Nephron progenitor cell (in vitro differentiated cells): Measurements from ENCODE around the gene MYH2.

Source experiments
- DNase-seq: peaks from one replicate; pipeline ENCODE4 v3.0.0; 2021
- H3K27ac Mint-ChIP-seq: 2 replicates; pipeline ENCODE4 v1.8.0; 2021; ENCODE audit warnings: mild to moderate bottlenecking, moderate library complexity, mixed read lengths
- H3K27me3 Mint-ChIP-seq: 2 replicates; pipeline ENCODE4 v1.8.0; 2021; ENCODE audit warnings: mild to moderate bottlenecking, low read depth, mixed read lengths; ENCODE audit not compliant: poor library complexity
- H3K36me3 Mint-ChIP-seq: 2 replicates; pipeline ENCODE4 v1.8.0; 2021; ENCODE audit warnings: low read depth, mixed read lengths
- H3K4me1 Mint-ChIP-seq: 2 replicates; pipeline ENCODE4 v1.8.0; 2021; ENCODE audit warnings: mixed read lengths
- H3K4me3 Mint-ChIP-seq: 2 replicates; pipeline ENCODE4 v1.8.0; 2021; ENCODE audit warnings: mild to moderate bottlenecking, moderate library complexity, mixed read lengths
- H3K9me3 Mint-ChIP-seq: 2 replicates; pipeline ENCODE4 v1.8.0; 2021; ENCODE audit warnings: mild to moderate bottlenecking, moderate library complexity, mixed read lengths
- CTCF ChIP-seq: fragments of 200-600 bp; sonication (generic); IDR thresholded peaks from 2 replicates; pipeline ENCODE4 v1.5.0; 2021; ENCODE audit warnings: antibody characterized with exemption

MYH2 gene

DNA sequence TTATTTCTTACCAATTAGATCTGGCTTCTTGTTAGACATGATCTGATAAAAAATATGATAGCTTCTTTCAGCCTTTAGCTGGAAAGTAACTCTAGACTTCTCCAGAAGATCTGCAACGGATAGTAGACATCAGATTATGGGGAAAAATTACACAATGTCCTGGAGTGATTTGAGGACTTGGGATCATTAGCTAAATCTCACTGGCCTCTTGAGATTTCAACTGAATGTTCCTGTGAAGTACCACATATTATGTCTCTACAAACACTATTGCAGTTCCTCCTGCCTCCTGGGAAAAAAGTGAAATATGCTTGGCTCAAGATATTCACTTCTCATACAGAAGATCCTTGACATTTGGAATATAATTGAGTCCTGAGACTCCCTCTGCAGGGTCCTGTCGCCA lies 36.6 kb downstream of the MYH2 start:
- Mint-ChIP-seq H3K4me1 (no peaks in the 10 kb centered on the region), H3K36me3 (no peaks in the 10 kb centered on the region), H3K9me3 (no peaks in the 10 kb centered on the region), H3K27me3 (peaks cover 5% of the 10 kb centered on the region), H3K27ac (no peak overlapping the region), H3K4me3 (no peak overlapping the region)
- no peak for DNase-seq
- no peak for TF ChIP-seq CTCF

DNA sequence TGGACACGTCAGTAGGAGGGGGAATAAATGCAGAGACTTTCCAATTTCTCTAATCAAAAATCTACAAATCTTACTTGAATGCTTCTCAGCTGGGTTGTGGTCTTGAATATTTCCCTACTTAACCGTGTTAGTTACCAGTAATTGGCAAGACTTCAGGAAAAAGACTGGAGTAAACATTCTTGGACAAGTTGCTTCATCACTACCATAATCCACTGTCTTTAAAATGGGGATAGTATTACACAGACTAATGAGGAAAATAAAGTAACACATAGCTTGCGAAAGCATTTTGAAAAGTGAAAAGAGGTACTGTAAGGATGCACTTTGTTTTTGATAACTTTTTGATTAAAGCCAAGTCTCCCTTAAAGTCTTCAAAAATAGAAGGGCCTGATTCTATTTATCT lies 49.5 kb downstream of the MYH2 start:
- Mint-ChIP-seq H3K9me3 (no peaks in the 10 kb centered on the region), H3K4me3 (no peak overlapping the region), H3K36me3 (no peaks in the 10 kb centered on the region), H3K27me3 (peaks cover 5% of the 10 kb centered on the region), H3K27ac (no peak overlapping the region), H3K4me1 (no peaks in the 10 kb centered on the region)
- no peak for TF ChIP-seq CTCF
- no peak for DNase-seq

GRCh38 chr17:10492004-10492403 lies 57.5 kb downstream of the MYH2 start:
- H3K4me3 Mint-ChIP-seq, result no peak overlapping the region
- H3K9me3 Mint-ChIP-seq, result peaks cover 38% of the 10 kb centered on the region

GRCh38 chr17:10482252-10482651 lies 67.2 kb downstream of the MYH2 start:
- Mint-ChIP-seq H3K4me1 (no peaks in the 10 kb centered on the region), H3K27me3 (peaks cover 7% of the 10 kb centered on the region), H3K9me3 (peaks cover 50% of the 10 kb centered on the region), H3K36me3 (no peaks in the 10 kb centered on the region), H3K4me3 (no peak overlapping the region), H3K27ac (no peak overlapping the region)
- no peak for TF ChIP-seq CTCF
- DNase-seq, result no peak

More at GRCh38 chr17:10492004-10492403, 57.5 kb downstream of the MYH2 start:
- no peak for DNase-seq
- Mint-ChIP-seq H3K36me3 (no peaks in the 10 kb centered on the region), H3K4me1 (peaks cover 9% of the 10 kb centered on the region), H3K27me3 (peaks cover 5% of the 10 kb centered on the region), H3K27ac (no peak overlapping the region)
- no peak for TF ChIP-seq CTCF

GRCh38 chr17:10477701-10478100 lies 71.8 kb downstream of the MYH2 start:
- Mint-ChIP-seq H3K36me3 (no peaks in the 10 kb centered on the region), H3K9me3 (peaks cover 12% of the 10 kb centered on the region), H3K27me3 (no peaks in the 10 kb centered on the region), H3K27ac (no peak overlapping the region), H3K4me3 (no peak overlapping the region), H3K4me1 (no peaks in the 10 kb centered on the region)
- DNase-seq, result no peak
- TF ChIP-seq CTCF, result no peak

- Mint-ChIP-seq H3K4me3 (no peak overlapping the region), H3K27me3 (no peaks in the 10 kb centered on the region), H3K36me3 (no peaks in the 10 kb centered on the region), H3K9me3 (no peaks in the 10 kb centered on the region), H3K4me1 (no peaks in the 10 kb centered on the region), H3K27ac (no peak overlapping the region)
- no peak for TF ChIP-seq CTCF
- DNase-seq, result no peak
These were observed 74.9 kb downstream of the MYH2 start for GRCh38 chr17:10474536-10474935.
